HG03175 (cell line): ENCODE data around the gene AGL.
"Not testable (repeated sequence)": the region's sequence is repeated elsewhere in the genome, so short reads cannot be mapped to it uniquely, and the experiment has no call there.

ENCODE experiments used
- ATAC-seq: cut with Tn5 transposase; IDR thresholded peaks from one replicate; pipeline ENCODE4 v1.9.1; 2021; ENCODE audit warnings: mild to moderate bottlenecking, moderate library complexity; ENCODE audit not compliant: unreplicated experiment

Gene AGL

GRCh38 chr1:99850459-99851291 lies 514 bp downstream of the AGL start:
- ATAC-seq, result no peak

- no peak for ATAC-seq
These were observed 1.8 kb downstream of the AGL start for GRCh38 chr1:99851850-99852454.

GRCh38 chr1:99852648-99853047 lies 2.5 kb downstream of the AGL start:
- ATAC-seq, result no peak

GRCh38 chr1:99855914-99856450 lies 5.8 kb downstream of the AGL start:
- no peak for ATAC-seq

GRCh38 chr1:99857041-99857440 lies 6.9 kb downstream of the AGL start:
- ATAC-seq, result not testable (repeated sequence)

GRCh38 chr1:99858286-99858685 lies 8.1 kb downstream of the AGL start:
- ATAC-seq, result no peak

- ATAC-seq, result no peak
These were observed 8.7 kb downstream of the AGL start for GRCh38 chr1:99858881-99859280.

GRCh38 chr1:99860703-99861102 lies 10.5 kb downstream of the AGL start:
- ATAC-seq, result no peak

GRCh38 chr1:99867682-99868081 lies 17.5 kb downstream of the AGL start:
- no peak for ATAC-seq

- ATAC-seq, result no peak
These were observed 19.1 kb downstream of the AGL start for GRCh38 chr1:99869304-99869703.

- ATAC-seq, result no peak
These were observed 19.6 kb downstream of the AGL start for GRCh38 chr1:99869723-99870122.

- no peak for ATAC-seq
These were observed 21.9 kb downstream of the AGL start for GRCh38 chr1:99872063-99872462.

GRCh38 chr1:99877568-99877967 lies 27.4 kb downstream of the AGL start:
- no peak for ATAC-seq

- ATAC-seq, result no peak
These were observed 36.0 kb downstream of the AGL start for GRCh38 chr1:99886179-99886578.

- ATAC-seq, result no peak
These were observed 36.7 kb downstream of the AGL start for GRCh38 chr1:99886841-99887240.

GRCh38 chr1:99887890-99888289 lies 37.7 kb downstream of the AGL start:
- ATAC-seq, result no peak

- ATAC-seq, result no peak
These were observed 41.8 kb downstream of the AGL start for GRCh38 chr1:99891997-99892396.

GRCh38 chr1:99903278-99903677 lies 53.1 kb downstream of the AGL start:
- ATAC-seq, result not testable (repeated sequence)

GRCh38 chr1:99906535-99906934 lies 56.4 kb downstream of the AGL start:
- no peak for ATAC-seq

- no peak for ATAC-seq
These were observed 67.1 kb downstream of the AGL start for GRCh38 chr1:99917214-99917613.

- no peak for ATAC-seq
These were observed 69.1 kb downstream of the AGL start for GRCh38 chr1:99919220-99919619.

GRCh38 chr1:99934801-99935200 lies 84.6 kb downstream of the AGL start:
- ATAC-seq, result no peak
